AG04450 (cell line): Measurements from ENCODE around the gene CLDN11. TPM values are rescaled to one million over a fixed set of nuclear protein-coding genes. Genes with fewer than 3 reads are reported as not detected.

Experiments
- CTCF ChIA-PET: fragments of 300-600, 350-600 bp; formaldehyde crosslinking; extraction: SDS; loops from one replicate; lab custom pipeline; 2022; ENCODE audit warnings: antibody characterized with exemption, inconsistent platforms; lab: Charles Lee
- POLR2A ChIA-PET: fragments of 350-600 bp; formaldehyde crosslinking; extraction: SDS; loops from one replicate; lab custom pipeline; 2021; ENCODE audit warnings: antibody characterized with exemption, inconsistent platforms; lab: Yijun Ruan, JAX
- DNase-seq: peaks from one replicate; pipeline ENCODE4 v3.0.0-alpha.2; 2011; ENCODE audit warnings: low read depth, low spot score
- H3K27ac ChIP-seq: one replicate; pipeline ENCODE4 v1.5.1; 2012; ENCODE audit warnings: low read depth, low read length, control low read depth
- H3K27me3 ChIP-seq: one replicate; pipeline ENCODE4 v1.6.0; 2012; ENCODE audit warnings: low read length; ENCODE audit not compliant: control insufficient read depth, insufficient read depth
- H3K4me3 ChIP-seq: 2 replicates; pipeline ENCODE4 v1.5.1; 2011; ENCODE audit warnings: mild to moderate bottlenecking, low read depth, low read length, control low read depth
- H3K9me3 ChIP-seq: 2 replicates; pipeline ENCODE4 v1.5.1; 2012; ENCODE audit warnings: low read length; ENCODE audit not compliant: control insufficient read depth, insufficient read depth
- polyA plus RNA-seq: library from polyadenylated mRNA; depleted of rRNA; stranded (reverse); fragments of >200 nt; gene quantifications from 2 replicates; pipeline ENCODE4 v1.2.3, GENCODE V29; 2011
- TF ChIP-seq, protein P1 (sequence below): IDR thresholded peaks from 2 replicates; pipeline ENCODE4 v1.5.1; 2011; ENCODE audit warnings: low read depth, low read length, control low read depth, inconsistent platforms

CLDN11 gene
- polyA plus RNA-seq, 1 experiment, result 445 TPM

- no peak for DNase-seq
- H3K4me3 ChIP-seq, result no peak overlapping the region
- TF ChIP-seq, protein P1, sequence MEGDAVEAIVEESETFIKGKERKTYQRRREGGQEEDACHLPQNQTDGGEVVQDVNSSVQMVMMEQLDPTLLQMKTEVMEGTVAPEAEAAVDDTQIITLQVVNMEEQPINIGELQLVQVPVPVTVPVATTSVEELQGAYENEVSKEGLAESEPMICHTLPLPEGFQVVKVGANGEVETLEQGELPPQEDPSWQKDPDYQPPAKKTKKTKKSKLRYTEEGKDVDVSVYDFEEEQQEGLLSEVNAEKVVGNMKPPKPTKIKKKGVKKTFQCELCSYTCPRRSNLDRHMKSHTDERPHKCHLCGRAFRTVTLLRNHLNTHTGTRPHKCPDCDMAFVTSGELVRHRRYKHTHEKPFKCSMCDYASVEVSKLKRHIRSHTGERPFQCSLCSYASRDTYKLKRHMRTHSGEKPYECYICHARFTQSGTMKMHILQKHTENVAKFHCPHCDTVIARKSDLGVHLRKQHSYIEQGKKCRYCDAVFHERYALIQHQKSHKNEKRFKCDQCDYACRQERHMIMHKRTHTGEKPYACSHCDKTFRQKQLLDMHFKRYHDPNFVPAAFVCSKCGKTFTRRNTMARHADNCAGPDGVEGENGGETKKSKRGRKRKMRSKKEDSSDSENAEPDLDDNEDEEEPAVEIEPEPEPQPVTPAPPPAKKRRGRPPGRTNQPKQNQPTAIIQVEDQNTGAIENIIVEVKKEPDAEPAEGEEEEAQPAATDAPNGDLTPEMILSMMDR, result no peak
- no peaks in the 10 kb centered on the region for H3K27me3 ChIP-seq
- ChIA-PET CTCF (interaction anchor here (0.6 to 2.1 kb wide), 5 partner anchors 29 to 405 kb away, joined by 3 to 8 read pairs (median 6); no protein-coding TSS in a partner anchor), POLR2A (no interaction called here)
- no peaks in the 10 kb centered on the region for H3K9me3 ChIP-seq
- no peak overlapping the region for H3K27ac ChIP-seq
Observed at GRCh38 chr3:170442947-170443346, 24.3 kb downstream of the CLDN11 start.

GRCh38 chr3:170443457-170443856, 24.8 kb downstream of the CLDN11 start:
- Histone ChIP-seq H3K9me3 (no peaks in the 10 kb centered on the region), H3K27ac (no peak overlapping the region), H3K4me3 (no peak overlapping the region), H3K27me3 (no peaks in the 10 kb centered on the region)
- ChIA-PET POLR2A (no interaction called here), CTCF (interaction anchor here (0.6 to 2.1 kb wide), 5 partner anchors 30 to 405 kb away, joined by 3 to 8 read pairs (median 6); no protein-coding TSS in a partner anchor)
- DNase-seq, result no peak
- TF ChIP-seq, protein P1, result no peak

DNA sequence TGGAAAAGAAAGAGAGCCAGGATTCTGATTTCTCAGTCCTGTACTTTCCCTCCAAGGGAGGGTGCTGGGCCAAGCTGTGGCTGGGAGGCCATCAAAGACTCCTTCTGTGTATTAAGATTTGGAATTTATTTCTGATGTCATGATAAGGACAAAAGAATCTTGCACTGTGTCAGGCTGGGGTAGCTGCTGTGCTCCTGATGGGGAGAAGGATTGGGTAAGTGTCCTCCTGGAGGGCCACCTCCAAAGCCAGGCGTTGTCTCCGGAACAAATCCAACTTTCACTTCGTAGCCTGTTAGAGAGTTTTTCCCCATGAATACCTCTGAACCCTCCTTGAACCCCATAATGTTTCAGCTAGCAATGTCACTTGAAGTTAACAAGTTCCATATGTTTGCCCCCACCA, 29.9 kb downstream of the CLDN11 start:
- Histone ChIP-seq H3K9me3 (no peaks in the 10 kb centered on the region), H3K27me3 (no peaks in the 10 kb centered on the region), H3K27ac (no peak overlapping the region), H3K4me3 (peak overlapping the region; percentile 42)
- ChIA-PET CTCF (interaction anchor here (1.3 kb wide), 1 partner anchor 363 kb away, joined by 5 read pairs; no protein-coding TSS in a partner anchor), POLR2A (no interaction called here)
- no peak for DNase-seq
- TF ChIP-seq, protein P1, result no peak

GRCh38 chr3:170450039-170450438, 31.4 kb downstream of the CLDN11 start:
- TF ChIP-seq, protein P1, result no peak
- H3K9me3 ChIP-seq, result no peaks in the 10 kb centered on the region
- H3K27me3 ChIP-seq, result no peaks in the 10 kb centered on the region
- DNase-seq, result no peak
- no peak overlapping the region for H3K27ac ChIP-seq
- no peak overlapping the region for H3K4me3 ChIP-seq
- POLR2A ChIA-PET, result no interaction called here
- CTCF ChIA-PET, result interaction anchor here (0.8 to 1.4 kb wide), 5 partner anchors 10 to 362 kb away, joined by 3 to 5 read pairs (median 3); no protein-coding TSS in a partner anchor

GRCh38 chr3:170454509-170454908, 35.8 kb downstream of the CLDN11 start:
- Histone ChIP-seq H3K27me3 (no peaks in the 10 kb centered on the region), H3K4me3 (no peak overlapping the region), H3K9me3 (no peaks in the 10 kb centered on the region), H3K27ac (no peak overlapping the region)
- no peak for DNase-seq
- POLR2A ChIA-PET, result no interaction called here
- TF ChIP-seq, protein P1, result no peak
- CTCF ChIA-PET, result no interaction called here
